WTC11 (cell line): Measurements from ENCODE around the gene MRTFA.

ENCODE experiments used
- RORB ChIP-seq: fragments of 250-450 bp; sonication (Bioruptor Pico); IDR thresholded peaks from 2 replicates; pipeline ENCODE4 v1.9.0; 2021; ENCODE audit warnings: mild to moderate bottlenecking
- ZNF263 ChIP-seq: sonication (generic); formaldehyde crosslinking; IDR thresholded peaks from 2 replicates; pipeline ENCODE4 v1.8.1; 2022; ENCODE audit warnings: low read depth, mild to moderate bottlenecking, moderate library complexity, missing genetic modification reagents
- TF ChIP-seq, protein P1 (sequence below): fragments of 200-600 bp; IDR thresholded peaks from 2 replicates; pipeline ENCODE4 v1.8.0; 2022; ENCODE audit warnings: antibody characterized with exemption
- TF ChIP-seq, protein P2 (sequence below): sonication (generic); formaldehyde crosslinking; IDR thresholded peaks from 2 replicates; pipeline ENCODE4 v1.8.0; 2022; ENCODE audit warnings: mild to moderate bottlenecking, missing genetic modification reagents
- TF ChIP-seq, protein P3 (sequence below): sonication (generic); formaldehyde crosslinking; IDR thresholded peaks from 2 replicates; pipeline ENCODE4 v1.8.1; 2022; ENCODE audit warnings: low read depth, missing genetic modification reagents, borderline replicate concordance

DNA sequence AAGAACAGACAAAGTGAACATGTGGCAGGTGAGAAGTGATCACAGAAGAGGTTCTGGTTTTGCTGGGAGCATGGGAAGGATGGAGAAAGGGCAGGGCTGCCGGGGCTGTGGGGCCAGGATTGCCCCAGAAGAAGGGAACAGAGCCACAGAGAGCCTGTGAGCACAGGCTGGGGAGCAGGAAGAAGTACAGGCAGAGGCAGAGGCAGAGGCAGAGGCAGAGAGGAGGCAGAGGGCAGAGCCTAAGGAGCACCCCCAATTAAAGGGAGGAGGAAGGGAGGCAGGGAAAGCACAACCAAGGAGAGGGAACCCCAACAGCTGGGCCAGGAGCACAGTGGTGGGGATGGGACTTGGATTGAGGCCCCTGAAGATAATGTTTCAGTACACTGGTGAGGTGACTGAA is 214.6 kb downstream of the MRTFA start:
- TF ChIP-seq RORB (no peak), ZNF263 (CRISPR knock-in tag) (no peak)
- TF ChIP-seq, protein P1, sequence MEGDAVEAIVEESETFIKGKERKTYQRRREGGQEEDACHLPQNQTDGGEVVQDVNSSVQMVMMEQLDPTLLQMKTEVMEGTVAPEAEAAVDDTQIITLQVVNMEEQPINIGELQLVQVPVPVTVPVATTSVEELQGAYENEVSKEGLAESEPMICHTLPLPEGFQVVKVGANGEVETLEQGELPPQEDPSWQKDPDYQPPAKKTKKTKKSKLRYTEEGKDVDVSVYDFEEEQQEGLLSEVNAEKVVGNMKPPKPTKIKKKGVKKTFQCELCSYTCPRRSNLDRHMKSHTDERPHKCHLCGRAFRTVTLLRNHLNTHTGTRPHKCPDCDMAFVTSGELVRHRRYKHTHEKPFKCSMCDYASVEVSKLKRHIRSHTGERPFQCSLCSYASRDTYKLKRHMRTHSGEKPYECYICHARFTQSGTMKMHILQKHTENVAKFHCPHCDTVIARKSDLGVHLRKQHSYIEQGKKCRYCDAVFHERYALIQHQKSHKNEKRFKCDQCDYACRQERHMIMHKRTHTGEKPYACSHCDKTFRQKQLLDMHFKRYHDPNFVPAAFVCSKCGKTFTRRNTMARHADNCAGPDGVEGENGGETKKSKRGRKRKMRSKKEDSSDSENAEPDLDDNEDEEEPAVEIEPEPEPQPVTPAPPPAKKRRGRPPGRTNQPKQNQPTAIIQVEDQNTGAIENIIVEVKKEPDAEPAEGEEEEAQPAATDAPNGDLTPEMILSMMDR: no peak
- TF ChIP-seq, protein P2, sequence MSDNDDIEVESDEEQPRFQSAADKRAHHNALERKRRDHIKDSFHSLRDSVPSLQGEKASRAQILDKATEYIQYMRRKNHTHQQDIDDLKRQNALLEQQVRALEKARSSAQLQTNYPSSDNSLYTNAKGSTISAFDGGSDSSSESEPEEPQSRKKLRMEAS (CRISPR knock-in tag): no peak
- TF ChIP-seq, protein P3, sequence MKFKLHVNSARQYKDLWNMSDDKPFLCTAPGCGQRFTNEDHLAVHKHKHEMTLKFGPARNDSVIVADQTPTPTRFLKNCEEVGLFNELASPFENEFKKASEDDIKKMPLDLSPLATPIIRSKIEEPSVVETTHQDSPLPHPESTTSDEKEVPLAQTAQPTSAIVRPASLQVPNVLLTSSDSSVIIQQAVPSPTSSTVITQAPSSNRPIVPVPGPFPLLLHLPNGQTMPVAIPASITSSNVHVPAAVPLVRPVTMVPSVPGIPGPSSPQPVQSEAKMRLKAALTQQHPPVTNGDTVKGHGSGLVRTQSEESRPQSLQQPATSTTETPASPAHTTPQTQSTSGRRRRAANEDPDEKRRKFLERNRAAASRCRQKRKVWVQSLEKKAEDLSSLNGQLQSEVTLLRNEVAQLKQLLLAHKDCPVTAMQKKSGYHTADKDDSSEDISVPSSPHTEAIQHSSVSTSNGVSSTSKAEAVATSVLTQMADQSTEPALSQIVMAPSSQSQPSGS (CRISPR knock-in tag): no peak
